Activated CD8-positive, alpha-beta memory T cell treated with anti-CD3 and anti-CD28 coated beads, Interleukin-2, amount 50 U/mL, for 24 hours (primary cell): ENCODE results near the gene NPAS1.
"Not testable (repeated sequence)": the region's sequence is repeated elsewhere in the genome, so short reads cannot be mapped to it uniquely, and the experiment has no call there.

ENCODE experiments used
- DNase-seq: peaks from one replicate; pipeline ENCODE4 v3.0.0-alpha.2; 2020; ENCODE audit errors: extremely low read depth

The NPAS1 gene

DNA sequence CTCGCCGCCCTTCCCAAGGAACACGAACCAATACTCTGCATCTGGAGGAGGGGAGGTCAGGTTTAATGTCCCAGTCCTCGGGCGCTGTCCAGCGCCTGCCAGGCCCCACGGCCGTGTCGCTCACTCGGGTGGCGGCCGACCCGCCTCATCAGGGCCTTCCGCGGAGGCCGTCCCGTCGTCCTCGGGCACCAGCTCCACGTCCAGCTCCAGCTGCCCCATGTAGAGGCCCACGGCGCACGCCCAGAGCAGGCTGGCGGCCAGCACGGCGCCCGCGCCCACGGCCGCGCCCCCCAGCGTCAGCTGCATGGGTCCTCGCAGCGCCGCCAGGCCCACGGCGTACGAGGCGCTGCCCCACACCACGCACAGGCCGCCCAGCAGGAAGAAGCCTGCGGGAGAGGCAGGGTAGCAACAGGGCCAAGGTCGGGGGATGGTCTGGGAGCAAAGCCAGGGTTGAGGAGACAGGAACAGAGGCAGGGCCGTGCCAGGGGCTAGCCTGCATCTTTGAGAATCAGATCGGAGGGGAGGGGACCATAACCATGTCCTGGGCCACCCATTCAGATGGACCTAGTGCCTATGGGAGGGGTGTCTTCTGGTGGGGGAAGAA is 26.3 kb downstream of the NPAS1 start:
- no peak for DNase-seq

DNA sequence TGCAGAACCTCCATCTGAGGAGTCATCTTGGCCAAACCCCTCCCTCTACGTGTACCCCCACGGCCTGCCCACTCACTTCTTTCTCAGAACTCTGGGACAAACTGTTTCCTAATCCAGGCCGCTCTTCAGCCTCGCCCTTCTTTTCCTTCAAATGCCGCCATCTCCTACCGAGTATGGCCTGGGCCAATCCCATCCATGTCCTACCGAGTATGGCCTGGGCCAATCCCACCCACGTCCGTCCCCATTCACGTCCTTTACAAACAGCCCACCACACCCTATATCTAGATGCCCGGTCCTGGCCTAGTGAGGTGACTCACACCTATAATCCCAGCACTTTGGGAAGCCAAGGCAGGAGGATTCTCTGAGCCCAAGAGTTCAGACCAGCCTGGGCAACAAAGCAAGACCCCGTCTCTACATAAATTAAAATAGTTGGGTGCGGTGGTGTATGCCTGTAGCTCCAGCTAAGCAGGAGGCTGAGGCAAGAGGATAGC is 27.7 kb downstream of the NPAS1 start:
- no peak for DNase-seq

DNA sequence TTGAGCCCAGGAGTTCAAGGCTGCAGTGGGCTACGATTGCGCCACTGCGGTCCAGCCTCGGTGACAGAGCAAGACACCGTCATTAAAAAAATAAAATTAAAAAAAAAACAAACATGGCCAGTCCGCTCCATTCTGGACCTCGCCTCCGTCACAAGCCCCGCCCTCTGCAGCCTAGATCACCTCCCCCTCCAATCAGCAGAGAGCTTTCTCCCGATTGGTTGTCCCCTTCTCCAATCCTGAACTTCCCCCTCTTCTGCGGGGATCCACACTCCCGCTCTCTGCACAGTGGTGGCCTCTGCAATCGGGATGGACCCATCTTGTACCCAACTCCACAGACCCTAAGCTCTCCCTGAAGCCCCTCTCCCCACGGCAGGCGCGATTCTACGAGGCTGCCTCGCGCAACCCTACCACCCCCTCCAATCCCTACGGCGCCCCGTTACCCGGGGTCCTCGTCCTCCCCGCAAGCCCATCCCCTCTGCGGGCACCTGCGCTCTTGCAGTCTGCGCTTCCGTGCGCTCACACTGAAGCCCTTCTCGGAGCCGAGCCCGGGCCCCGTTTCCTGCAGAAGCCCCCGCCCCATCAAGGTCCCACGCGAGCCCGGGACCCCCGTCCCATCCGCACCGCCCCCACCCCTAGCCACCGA is 28.2 kb downstream of the NPAS1 start:
- DNase-seq, result peak; percentile 40

DNA sequence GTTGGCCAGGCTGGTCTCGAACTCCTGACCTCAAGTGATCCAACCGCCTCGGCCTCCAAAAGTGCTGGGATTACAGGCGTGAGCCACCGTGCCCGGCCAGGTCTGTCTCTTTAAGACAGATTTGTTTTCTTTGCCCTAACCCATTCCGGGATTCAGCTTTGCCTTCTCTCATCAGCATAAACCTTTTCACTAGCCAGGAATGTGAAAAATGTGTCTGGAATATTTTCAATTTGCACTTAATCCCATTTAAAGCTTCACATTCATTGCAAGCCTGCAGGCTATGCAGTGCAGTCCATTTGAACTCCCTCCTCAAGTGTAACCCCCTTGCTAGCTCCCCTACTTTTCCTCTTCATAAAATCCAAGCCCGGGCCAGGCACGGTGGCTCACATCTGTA is 29.7 kb downstream of the NPAS1 start:
- DNase-seq, result no peak

DNA sequence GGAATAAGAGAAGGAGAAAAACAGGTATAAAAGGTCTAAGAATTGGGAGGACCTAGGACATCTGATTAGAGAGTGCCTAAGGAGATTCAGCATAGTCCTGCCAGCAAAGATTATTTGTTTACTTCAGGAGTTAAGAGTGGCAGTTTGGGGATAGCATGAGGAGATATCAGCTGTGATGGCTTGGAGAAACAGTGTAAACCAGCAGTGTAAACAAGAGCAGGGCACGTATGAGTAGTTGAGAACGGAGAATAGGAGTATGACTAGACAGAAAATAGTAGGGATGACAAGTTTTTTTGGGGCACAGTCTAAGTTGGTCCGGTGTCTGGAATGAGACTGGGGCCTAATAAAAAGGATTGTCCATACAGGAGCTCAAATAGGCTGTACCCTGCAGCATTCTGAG is 30.9 kb downstream of the NPAS1 start:
- not testable (repeated sequence) for DNase-seq

DNA sequence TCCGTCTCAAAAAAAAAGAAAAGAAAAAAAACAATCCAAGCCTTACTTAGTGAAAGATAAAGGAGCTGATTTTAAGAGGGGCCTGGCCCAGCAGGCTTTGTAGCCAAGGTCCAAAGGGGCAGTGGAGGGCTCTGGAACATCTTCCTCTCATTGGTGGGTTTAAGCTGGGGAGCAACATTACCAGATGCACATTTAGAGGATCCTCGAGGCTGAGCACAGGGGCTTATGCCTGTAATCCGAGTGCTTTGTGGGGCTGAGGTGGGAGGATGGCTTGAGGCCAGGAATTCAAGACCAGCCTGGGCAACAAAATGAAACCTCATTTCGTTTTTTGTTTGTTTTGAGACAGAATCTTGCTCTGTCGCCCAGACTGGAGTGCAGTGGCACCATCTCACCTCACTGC is 36.8 kb downstream of the NPAS1 start:
- DNase-seq, result no peak

DNA sequence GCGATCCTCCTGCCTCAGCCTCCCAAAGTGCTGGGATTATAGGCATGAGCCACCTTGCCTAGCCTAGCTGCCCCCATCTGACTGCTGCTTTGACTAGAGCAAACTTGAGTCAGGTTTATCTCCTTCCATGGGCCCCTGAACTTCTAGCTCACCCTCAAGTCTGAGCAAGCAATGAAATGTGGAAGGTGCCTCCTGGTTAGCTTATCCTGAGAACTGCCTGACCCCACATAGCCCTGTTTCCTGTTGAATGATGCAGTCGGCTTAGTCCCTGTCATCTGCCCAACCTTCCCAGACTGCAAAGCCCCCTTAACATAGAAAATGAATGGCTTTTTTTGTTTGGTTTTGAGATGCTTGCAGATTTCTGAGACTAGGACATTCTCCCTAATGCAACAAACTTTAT is 37.7 kb downstream of the NPAS1 start:
- no peak for DNase-seq

DNA sequence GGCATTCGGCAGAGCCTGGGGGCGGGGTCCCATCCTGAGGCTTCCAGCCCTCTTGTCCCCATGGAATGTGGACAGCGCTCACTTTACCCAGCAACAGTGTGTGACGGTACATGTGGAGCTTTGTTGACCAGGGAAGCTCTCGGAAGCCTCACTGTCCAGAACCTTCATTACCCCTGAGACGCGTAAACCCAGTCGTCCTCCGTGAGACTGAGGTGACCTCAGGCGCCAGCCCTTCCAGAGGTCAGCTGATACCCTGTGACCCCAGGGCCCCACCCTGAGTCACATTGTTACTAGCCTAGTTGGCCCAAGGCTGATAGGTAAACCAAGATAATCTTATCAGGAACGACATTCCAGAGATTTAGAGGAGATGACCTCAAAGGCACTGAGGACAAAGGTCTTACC is 39.0 kb downstream of the NPAS1 start:
- DNase-seq, result no peak

DNA sequence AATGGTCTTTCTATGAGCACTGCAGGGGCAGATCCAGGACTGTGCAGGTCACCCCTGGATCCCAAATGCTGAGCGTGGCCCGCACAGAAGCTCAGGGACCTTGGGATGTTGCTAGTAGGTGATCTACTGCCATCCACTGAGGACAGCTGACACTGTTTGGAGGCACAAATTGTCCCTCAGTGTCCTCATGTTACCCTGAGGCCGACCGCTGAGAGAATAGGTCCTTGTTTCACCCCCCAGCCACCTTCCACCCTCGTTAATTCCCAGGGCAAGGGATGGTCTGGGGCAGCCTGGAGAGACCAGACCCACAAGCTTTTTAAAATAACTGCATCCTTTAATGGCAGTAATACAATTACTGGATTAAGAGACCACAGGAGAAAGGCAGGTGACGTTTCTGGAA is 44.2 kb downstream of the NPAS1 start:
- no peak for DNase-seq

DNA sequence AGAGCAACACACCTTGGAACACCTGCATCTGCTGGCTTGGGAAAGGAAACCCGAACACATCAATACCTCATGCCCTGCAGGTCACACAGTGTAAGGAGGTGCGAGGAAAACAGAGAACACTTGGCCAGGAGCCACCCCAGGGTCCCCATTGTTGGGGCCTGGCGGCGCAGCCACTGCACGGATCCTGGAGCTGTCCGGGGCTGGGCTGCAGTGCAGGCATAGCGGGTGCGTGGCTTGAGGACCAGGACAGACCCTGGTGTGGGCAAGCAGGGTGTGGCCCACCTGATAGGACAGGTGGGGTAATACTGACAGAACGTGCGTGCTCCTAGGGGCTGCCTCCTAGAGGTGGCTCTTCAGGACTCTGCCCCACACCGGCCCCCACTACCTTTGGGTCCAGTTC is 45.6 kb downstream of the NPAS1 start:
- no peak for DNase-seq

DNA sequence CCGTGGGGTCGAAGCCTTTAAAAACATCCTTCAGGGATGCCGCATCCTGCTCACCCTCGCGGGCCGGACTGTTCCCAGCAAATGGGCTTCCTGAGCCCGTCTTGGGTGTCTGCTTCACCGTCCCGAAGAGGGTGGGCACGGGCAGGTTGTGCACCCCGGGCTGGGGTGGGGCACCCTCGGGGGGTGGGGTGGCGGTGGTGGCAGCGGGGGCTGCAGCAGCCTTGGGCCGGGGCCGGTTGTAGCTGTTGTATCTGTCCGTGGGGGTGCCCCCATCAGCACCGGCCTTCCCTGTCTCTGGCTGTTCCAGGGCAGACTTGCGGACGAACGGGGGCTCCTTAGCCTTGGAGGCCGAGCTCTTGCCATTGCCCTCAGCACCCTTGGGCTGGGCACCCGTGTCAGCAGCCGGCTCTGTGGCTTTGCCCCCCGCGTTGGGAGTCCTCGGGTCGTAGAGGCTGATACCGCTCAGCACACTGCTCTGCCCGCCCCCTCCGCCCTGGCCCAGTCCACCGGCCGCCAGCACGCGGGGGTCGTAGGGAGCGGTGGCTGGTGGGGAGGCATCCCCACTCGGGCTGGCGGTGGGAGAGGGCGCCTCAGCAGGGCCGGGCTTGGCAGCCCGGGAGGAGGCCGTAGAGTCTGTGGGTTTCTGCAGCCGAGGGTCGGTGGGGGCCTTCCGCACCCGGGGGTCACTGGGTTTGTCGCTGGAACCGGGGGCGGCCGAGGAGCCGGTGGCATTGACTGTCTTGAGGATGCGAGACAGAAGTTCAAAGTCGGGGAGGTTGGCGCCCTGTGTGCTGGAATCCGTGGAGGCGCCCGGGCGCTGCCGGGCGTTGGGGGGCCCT is 47.0 kb downstream of the NPAS1 start:
- DNase-seq, result no peak

DNA sequence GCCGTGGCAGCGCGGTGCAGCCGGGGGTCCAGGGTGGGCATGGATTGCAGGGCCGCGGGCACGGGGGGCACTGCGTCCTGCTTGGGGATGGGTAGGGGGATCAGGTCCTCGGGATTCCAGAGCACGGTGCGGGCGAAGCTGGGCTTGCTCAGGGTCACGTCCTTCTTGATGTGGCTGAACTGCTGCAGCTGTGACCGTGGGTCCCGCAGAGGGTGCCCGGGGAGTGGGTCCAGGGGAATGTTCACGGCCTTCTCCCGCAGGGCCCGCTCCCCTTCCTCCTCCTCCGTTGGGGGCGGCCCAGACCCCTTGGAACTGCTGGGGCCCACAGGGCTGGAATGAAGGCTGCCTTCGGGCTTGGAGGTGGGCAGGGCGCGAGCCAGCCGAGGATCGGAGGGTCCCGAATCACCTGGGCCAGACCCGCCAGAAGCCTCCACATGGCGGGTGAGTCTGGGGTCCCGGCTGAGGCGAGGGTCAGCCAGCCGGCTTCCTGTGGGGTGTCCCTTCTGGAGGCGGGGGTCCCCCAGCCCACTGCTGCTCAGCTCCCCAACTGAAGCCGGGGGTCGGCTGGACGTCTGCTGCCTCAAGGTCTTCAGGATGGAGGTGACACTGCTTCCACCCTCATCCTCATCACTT is 47.7 kb downstream of the NPAS1 start:
- DNase-seq, result no peak

DNA sequence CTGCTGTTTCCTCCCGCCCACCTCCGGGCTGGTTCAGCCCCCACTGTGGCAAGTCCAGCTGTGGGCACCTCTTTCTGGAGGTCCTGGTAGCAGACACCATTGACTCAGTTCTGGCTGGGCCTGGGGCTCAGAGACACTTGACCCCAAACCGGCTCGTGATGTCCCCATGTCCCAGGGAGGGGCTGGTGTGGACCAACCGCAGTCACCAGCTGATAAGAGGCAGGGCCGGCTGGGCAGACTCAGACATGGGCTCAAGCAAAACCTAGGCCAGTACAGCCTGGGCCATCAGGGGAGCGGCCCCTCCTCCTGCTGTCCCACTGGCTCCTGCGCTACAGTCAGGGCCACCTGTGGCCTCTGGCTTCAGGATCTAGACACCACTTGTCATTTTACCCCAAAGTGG is 48.6 kb downstream of the NPAS1 start:
- DNase-seq, result no peak

DNA sequence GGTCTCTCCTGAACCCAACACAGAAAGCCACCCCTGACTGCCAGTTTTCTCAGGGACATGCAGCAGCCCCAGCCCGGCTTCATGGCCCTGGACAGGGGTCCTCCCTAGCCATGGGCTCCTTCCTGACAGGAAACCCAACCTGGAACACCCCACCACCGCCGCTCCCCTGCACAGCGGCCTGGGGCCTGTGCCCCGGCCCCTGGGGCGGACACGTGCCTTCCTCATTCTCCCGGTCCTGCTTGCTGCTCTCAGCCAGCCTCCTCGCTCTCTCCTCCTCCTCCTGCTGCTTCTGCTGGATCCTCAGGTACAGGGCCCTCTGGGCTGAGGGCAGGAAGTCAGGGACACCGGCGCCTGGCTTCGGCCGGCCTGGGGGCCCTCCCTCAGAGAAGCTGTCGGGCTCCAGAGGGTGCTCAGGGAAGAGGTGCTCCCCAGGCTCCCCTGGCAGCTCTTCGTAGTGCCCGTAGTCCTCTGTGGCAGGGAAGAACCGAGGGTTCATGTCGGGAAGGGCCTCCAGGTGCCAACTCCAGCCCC is 49.3 kb downstream of the NPAS1 start:
- no peak for DNase-seq

DNA sequence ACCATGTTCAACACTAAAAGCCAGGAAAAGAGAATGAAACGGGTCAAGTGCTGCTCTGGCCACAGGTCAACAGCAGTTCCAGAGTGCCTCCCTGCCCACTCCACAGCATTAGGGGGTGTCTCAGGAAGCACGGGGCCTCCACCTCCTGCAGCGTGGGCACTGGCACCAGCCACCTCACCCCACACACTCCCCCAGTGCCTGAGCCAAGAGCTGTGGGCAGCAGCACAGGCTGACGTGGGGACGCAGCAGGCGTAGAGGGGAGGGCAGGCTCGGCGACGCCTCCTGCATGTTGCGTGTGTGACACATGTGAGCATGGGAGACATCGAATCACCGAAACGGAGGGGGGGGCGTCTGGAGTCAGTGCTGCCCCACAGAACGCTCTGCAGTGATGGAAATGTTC is 50.2 kb downstream of the NPAS1 start:
- DNase-seq, result no peak

DNA sequence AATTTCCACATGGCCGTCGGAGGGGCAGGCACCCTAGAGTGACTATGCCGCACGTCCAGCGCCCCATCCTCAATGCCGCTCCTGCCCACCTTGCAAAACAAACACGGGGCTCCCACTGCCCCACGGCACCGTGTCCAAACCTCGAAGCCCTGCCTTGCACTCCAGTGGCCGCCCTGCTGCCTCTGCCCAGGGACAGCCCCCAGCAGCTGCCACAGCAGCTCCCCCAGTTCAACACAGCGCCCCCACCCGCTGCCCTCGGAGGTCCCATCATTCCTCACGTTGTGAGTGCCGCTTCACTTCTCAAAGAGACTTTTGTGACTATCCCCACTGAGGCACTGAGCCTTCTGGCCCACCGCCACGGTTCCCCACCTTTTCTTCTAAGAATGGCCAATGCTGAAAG is 51.1 kb downstream of the NPAS1 start:
- no peak for DNase-seq

DNA sequence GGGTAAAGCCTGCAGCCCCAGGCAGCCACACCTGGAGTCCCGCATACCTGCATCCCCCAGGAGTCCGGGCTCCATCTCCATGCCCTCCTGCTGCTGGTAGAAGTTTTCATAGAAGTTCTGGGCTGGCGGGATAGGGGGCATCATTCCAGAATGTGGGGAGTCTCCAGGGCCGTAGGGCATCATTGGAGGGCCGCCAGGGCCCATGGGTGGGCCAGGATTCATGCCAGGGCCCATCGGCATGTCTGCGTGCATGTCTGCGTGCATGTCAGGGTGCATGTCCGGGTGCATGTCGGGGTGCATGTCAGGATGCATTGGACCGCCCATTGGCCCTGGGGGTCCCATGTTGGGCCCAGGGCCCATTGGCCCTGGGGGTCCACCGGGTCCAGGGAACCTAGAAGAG is 52.1 kb downstream of the NPAS1 start:
- DNase-seq, result no peak

DNA sequence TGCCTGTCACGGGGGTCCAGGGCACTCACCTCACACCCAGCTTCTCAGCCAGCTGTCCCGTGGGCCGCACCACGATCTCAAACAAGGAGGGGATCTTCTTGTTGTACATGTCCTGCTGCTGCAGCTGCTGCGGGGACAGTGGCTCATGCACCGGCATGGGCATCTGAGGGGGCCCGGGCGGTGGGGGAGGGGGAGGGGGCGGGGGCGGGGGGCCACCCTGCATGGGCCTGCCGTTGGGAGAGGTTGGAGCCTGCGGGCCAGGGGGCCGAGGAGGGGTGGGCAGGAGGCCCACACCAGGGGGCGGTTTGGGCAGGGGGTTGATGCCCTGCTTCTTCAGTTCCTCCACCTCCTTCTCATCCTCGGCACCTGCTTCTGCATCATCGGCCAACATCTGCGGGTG is 52.7 kb downstream of the NPAS1 start:
- no peak for DNase-seq

DNA sequence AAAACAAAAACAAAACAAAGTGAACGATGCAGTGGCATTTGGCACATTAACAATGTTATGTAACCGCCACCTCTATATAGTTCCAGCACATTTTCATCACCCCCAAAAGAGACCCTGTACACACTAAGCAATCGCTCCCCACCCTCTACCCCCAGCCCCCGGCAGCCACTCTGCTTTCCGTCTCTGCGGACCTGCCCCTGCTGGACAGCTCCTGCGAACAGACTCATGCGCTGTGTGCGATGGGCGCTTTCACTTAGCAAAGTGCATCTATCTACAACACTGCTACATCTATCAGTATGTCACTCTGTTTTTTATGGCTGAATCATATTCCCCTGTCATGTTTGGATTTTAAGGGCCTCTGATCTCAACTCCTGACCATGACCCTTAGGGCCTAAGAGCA is 53.9 kb downstream of the NPAS1 start:
- no peak for DNase-seq

DNA sequence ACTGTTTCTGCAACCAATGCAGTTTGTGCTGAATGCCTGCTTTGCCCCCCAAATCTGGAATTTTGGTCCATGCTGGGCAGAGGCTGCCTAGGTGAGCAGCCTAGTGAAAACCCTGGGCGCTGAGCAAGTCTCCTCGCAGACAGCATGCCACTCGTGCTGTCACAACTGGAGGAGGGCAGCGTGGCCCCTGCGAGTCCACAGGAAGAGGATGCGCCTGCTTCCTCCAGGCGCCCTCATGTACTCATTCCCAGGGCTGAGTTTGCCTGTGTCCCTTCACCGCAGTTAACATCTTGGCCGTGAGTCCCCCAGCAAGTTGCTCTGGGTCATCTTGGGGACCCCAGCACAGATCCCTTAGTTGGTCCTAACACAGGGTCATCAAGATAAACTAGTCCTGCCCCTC is 55.0 kb downstream of the NPAS1 start:
- no peak for DNase-seq

DNA sequence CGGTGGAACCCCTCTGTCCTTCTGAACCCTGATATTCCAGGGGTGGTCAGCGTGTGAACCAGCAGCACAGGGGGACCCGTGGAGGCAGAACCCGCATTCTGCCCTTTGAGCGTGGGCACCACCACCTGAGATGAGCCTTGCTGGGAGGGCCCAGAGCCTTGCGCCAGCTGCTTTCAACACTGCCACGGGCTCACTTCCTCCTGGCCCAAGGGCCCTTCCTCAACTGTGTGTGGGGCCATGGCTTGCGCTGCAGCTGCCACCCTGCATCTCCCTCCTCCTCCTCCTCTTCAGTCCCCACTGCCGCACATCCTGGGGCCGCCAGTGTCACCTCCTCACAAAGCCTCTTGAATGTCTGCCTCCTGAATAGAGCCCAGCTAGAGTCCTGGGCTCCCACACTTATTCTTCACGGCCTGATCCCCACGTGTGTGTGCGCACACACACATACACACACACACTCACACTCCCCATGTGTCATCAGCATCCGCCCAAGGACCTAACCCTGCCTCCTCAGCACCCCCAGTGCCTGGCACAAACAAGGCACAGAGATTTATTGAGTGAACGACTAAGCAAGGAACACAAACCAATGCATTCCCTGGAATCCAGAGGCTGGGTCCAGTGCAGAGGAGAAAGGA is 55.7 kb downstream of the NPAS1 start:
- DNase-seq, result no peak

DNA sequence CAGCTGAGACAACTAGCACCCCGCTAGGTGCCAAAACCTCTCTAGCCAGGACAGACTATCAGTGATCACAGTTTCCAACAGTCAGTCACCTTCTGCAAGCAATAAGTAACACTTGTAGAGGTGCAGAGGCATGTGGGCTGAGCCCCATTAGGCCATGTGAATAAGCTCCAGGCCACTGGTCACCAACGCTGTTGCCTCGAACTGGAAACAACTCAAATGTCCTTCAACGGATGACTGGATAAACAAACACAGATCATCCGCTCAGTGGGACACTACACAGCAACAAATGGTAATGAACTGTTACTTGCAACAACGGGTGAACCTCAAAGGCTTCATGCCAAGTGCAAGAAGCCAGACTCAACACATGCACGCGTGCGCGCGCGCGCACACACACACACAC is 56.3 kb downstream of the NPAS1 start:
- DNase-seq, result no peak
